ENCODE data around the gene CD226.
"Not testable (repeated sequence)": the region's sequence is repeated elsewhere in the genome, so short reads cannot be mapped to it uniquely, and the experiment has no call there.

CD226 gene

GRCh38 chr18:69939812-69940211, 7.9 kb downstream of the CD226 start:
- not testable (repeated sequence) for H3K4me3 ChIP-seq (ENCODE audit: low read depth, low read length); H3K9me3 ChIP-seq (ENCODE audit: control insufficient read depth, insufficient read depth, low read length); H3K9ac ChIP-seq (ENCODE audit: low read depth, low read length); H3K36me3 ChIP-seq (ENCODE audit: control insufficient read depth, insufficient read depth, low read length); H3K27me3 ChIP-seq (ENCODE audit: control insufficient read depth, insufficient read depth, low read length); H3K4me1 ChIP-seq (ENCODE audit: control insufficient read depth, insufficient read depth, low read length)

DNA sequence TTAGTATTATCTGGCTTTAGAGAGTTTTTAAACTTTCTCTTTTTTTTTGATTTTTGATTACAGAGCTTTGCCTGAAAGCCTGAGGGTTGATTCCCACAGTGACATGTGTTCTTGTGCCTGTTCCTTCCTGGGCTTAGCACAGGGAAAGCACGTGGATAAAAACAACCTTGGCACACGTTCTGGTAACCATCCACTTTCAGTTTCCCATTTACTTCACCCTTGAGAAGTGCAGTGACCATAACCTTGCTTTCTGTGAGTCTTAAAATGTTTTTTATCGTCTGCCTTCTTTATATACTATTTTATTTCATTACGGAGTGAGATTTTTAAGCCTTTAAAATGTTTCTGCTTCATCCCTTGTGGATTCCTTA, 11.5 kb downstream of the CD226 start:
- H3K36me3 ChIP-seq (ENCODE audit: control insufficient read depth, insufficient read depth, low read length) = no peaks in the 10 kb centered on the region
- no peaks in the 10 kb centered on the region for H3K9me3 ChIP-seq (ENCODE audit: control insufficient read depth, insufficient read depth, low read length)
- H3K4me1 ChIP-seq (ENCODE audit: control insufficient read depth, insufficient read depth, low read length) = no peaks in the 10 kb centered on the region
- no peak overlapping the region for H3K4me3 ChIP-seq (ENCODE audit: low read depth, low read length)
- no peaks in the 10 kb centered on the region for H3K27me3 ChIP-seq (ENCODE audit: control insufficient read depth, insufficient read depth, low read length)
- H3K9ac ChIP-seq (ENCODE audit: low read depth, low read length) = no peak overlapping the region

DNA sequence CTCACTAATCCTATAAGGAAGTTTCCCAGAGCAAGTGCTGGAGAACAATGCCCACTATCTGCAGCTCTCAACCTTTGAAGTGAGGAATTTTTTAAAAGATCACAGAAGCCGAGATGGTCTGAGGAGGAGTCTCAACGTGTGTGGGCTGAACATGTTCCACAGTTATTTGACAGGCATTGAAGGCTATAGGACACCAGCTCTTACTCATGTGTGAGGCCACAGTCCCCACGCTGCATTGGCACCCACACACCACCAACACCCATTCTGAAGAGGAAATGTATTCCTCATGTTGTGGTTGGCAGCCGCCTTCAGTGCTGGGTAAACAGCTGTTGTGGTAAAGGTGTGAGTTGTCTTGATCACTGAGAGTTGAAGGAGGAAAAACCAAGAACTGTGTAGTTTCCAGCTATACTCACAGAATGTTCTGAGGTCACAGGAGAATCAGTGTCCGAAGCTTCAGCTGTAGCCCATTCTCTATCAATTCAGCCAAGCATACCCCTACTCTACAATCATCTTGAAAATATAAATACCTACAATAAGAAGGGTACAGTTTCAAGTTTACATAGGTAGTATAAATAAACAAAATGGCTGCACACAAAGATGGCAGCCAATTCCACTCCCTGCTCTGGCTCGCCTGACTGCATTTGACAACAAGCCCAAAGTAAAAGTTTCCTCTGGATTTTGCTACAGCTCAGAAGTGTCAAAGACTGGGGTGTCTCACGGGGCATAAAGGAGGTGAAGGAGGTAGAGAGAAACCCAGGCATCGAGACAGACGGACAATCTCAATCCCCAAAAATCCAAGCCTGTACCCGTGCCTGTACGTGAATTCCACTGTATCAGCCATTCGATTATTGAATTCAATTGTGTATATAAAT, 12.1 kb downstream of the CD226 start:
- Histone ChIP-seq H3K9me3 (ENCODE audit: control insufficient read depth, insufficient read depth, low read length) (no peaks in the 10 kb centered on the region), H3K9ac (ENCODE audit: low read depth, low read length) (no peak overlapping the region), H3K4me3 (ENCODE audit: low read depth, low read length) (no peak overlapping the region), H3K27me3 (ENCODE audit: control insufficient read depth, insufficient read depth, low read length) (no peaks in the 10 kb centered on the region), H3K4me1 (ENCODE audit: control insufficient read depth, insufficient read depth, low read length) (no peaks in the 10 kb centered on the region), H3K36me3 (ENCODE audit: control insufficient read depth, insufficient read depth, low read length) (no peaks in the 10 kb centered on the region)

DNA sequence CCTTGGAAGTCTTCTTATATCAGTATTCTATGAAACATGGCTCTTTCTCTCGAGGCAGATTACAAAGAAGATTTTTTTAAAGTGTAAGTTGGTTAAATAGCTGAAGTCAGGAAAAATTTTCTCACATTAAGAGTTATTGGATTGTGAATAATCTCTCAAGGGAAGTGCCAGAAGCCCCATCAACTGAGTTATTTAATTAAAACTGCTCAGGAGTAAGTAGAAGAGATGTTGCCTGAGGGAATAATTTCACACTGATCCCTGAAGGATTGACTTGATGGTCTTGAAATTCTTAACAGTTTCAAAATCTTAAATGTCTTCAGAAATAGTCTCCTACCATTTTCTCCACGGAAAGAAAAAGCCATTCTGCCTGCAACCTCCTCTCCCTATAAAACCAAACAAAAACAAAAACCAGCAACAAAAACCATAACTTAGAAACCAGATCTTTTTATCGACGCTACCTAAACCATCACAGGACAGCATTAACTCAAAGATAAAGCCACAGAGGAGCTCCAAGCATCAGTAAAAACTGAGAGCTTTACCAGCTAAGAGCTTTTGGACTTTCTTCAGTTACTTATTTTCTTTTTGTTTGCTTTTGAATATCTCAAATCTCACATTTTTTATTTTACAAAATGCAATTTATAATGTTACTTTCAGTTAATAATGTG, 12.9 kb downstream of the CD226 start:
- no peak overlapping the region for H3K4me3 ChIP-seq (ENCODE audit: low read depth, low read length)
- H3K4me1 ChIP-seq (ENCODE audit: control insufficient read depth, insufficient read depth, low read length) = no peaks in the 10 kb centered on the region
- no peaks in the 10 kb centered on the region for H3K9me3 ChIP-seq (ENCODE audit: control insufficient read depth, insufficient read depth, low read length)
- H3K36me3 ChIP-seq (ENCODE audit: control insufficient read depth, insufficient read depth, low read length) = no peaks in the 10 kb centered on the region
- no peaks in the 10 kb centered on the region for H3K27me3 ChIP-seq (ENCODE audit: control insufficient read depth, insufficient read depth, low read length)
- no peak overlapping the region for H3K9ac ChIP-seq (ENCODE audit: low read depth, low read length)

GRCh38 chr18:69929041-69929774, 18.5 kb downstream of the CD226 start:
- H3K27me3 ChIP-seq (ENCODE audit: control insufficient read depth, insufficient read depth, low read length) = no peaks in the 10 kb centered on the region
- H3K9me3 ChIP-seq (ENCODE audit: control insufficient read depth, insufficient read depth, low read length) = no peaks in the 10 kb centered on the region
- H3K36me3 ChIP-seq (ENCODE audit: control insufficient read depth, insufficient read depth, low read length) = no peaks in the 10 kb centered on the region
- no peak overlapping the region for H3K4me3 ChIP-seq (ENCODE audit: low read depth, low read length)
- no peak overlapping the region for H3K9ac ChIP-seq (ENCODE audit: low read depth, low read length)
- H3K4me1 ChIP-seq (ENCODE audit: control insufficient read depth, insufficient read depth, low read length) = peaks cover 3% of the 10 kb centered on the region

- Histone ChIP-seq H3K4me1 (ENCODE audit: control insufficient read depth, insufficient read depth, low read length) (no peaks in the 10 kb centered on the region), H3K4me3 (ENCODE audit: low read depth, low read length) (no peak overlapping the region)
Observed at GRCh38 chr18:69916412-69916811, 31.3 kb downstream of the CD226 start.

GRCh38 chr18:69908838-69909237, 38.8 kb downstream of the CD226 start:
- no peak overlapping the region for H3K4me3 ChIP-seq (ENCODE audit: low read depth, low read length)
- H3K27me3 ChIP-seq (ENCODE audit: control insufficient read depth, insufficient read depth, low read length) = no peaks in the 10 kb centered on the region
- H3K4me1 ChIP-seq (ENCODE audit: control insufficient read depth, insufficient read depth, low read length) = no peaks in the 10 kb centered on the region
- H3K36me3 ChIP-seq (ENCODE audit: control insufficient read depth, insufficient read depth, low read length) = no peaks in the 10 kb centered on the region
- H3K9ac ChIP-seq (ENCODE audit: low read depth, low read length) = no peak overlapping the region
- H3K9me3 ChIP-seq (ENCODE audit: control insufficient read depth, insufficient read depth, low read length) = no peaks in the 10 kb centered on the region

More at GRCh38 chr18:69916412-69916811, 31.3 kb downstream of the CD226 start:
- H3K9me3 ChIP-seq (ENCODE audit: control insufficient read depth, insufficient read depth, low read length) = no peaks in the 10 kb centered on the region
- H3K36me3 ChIP-seq (ENCODE audit: control insufficient read depth, insufficient read depth, low read length) = no peaks in the 10 kb centered on the region
- no peak overlapping the region for H3K9ac ChIP-seq (ENCODE audit: low read depth, low read length)
- no peaks in the 10 kb centered on the region for H3K27me3 ChIP-seq (ENCODE audit: control insufficient read depth, insufficient read depth, low read length)

- no peak overlapping the region for H3K4me3 ChIP-seq (ENCODE audit: low read depth, low read length)
- no peaks in the 10 kb centered on the region for H3K9me3 ChIP-seq (ENCODE audit: control insufficient read depth, insufficient read depth, low read length)
- no peak overlapping the region for H3K9ac ChIP-seq (ENCODE audit: low read depth, low read length)
- no peaks in the 10 kb centered on the region for H3K36me3 ChIP-seq (ENCODE audit: control insufficient read depth, insufficient read depth, low read length)
- H3K4me1 ChIP-seq (ENCODE audit: control insufficient read depth, insufficient read depth, low read length) = no peaks in the 10 kb centered on the region
- H3K27me3 ChIP-seq (ENCODE audit: control insufficient read depth, insufficient read depth, low read length) = no peaks in the 10 kb centered on the region
Observed at GRCh38 chr18:69906765-69907164, 40.9 kb downstream of the CD226 start.

GRCh38 chr18:69900941-69901340, 46.7 kb downstream of the CD226 start:
- no peaks in the 10 kb centered on the region for H3K36me3 ChIP-seq (ENCODE audit: control insufficient read depth, insufficient read depth, low read length)
- H3K4me3 ChIP-seq (ENCODE audit: low read depth, low read length) = no peak overlapping the region
- H3K27me3 ChIP-seq (ENCODE audit: control insufficient read depth, insufficient read depth, low read length) = no peaks in the 10 kb centered on the region
- no peaks in the 10 kb centered on the region for H3K4me1 ChIP-seq (ENCODE audit: control insufficient read depth, insufficient read depth, low read length)
- H3K9me3 ChIP-seq (ENCODE audit: control insufficient read depth, insufficient read depth, low read length) = no peaks in the 10 kb centered on the region
- no peak overlapping the region for H3K9ac ChIP-seq (ENCODE audit: low read depth, low read length)

DNA sequence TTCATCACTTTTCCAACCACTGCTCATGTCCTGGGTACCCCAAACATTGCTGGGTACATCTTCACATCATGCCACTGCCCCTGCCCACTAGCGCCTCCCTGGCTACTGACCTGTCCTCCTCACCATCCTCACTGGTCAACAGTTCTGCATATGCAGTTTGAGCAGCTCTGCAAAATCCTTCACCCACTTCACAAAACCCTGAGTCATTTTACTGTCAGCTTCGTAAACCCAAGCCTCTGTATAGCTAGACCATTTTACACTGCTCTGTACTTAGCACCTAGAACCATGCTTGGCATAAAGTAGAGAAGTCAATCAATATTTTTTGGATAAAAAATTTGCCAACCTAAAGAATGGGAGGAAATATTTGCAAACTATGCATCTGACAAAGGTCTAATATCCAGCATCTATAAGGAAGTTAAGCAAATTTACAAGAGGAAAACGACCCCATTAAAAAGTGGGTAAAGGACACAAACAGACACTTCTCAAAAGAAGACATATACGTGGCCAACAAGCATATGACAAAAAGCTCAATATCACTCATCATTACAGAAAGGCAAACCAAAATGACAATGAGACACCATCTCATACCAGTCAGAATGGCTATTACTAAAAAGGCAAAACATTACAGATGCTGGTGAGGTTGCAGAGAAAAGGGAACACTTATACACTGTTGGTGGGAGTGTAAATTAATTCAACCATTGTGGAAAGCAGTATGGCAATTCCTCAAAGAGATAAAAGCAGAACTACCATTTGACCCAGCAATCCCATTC, 48.3 kb downstream of the CD226 start:
- not testable (repeated sequence) for H3K27me3 ChIP-seq (ENCODE audit: control insufficient read depth, insufficient read depth, low read length); H3K36me3 ChIP-seq (ENCODE audit: control insufficient read depth, insufficient read depth, low read length); H3K9ac ChIP-seq (ENCODE audit: low read depth, low read length); H3K4me1 ChIP-seq (ENCODE audit: control insufficient read depth, insufficient read depth, low read length); H3K4me3 ChIP-seq (ENCODE audit: low read depth, low read length); H3K9me3 ChIP-seq (ENCODE audit: control insufficient read depth, insufficient read depth, low read length)

- Histone ChIP-seq H3K9ac (ENCODE audit: low read depth, low read length) (no peak overlapping the region), H3K27me3 (ENCODE audit: control insufficient read depth, insufficient read depth, low read length) (no peaks in the 10 kb centered on the region), H3K4me1 (ENCODE audit: control insufficient read depth, insufficient read depth, low read length) (no peaks in the 10 kb centered on the region), H3K9me3 (ENCODE audit: control insufficient read depth, insufficient read depth, low read length) (no peaks in the 10 kb centered on the region), H3K4me3 (ENCODE audit: low read depth, low read length) (no peak overlapping the region), H3K36me3 (ENCODE audit: control insufficient read depth, insufficient read depth, low read length) (no peaks in the 10 kb centered on the region)
Observed at GRCh38 chr18:69898241-69898861, 49.3 kb downstream of the CD226 start.

Data from iPS-15b (cell line).